T-helper 17 cell (primary cell): ENCODE data around the gene SLC7A9. TPM values are rescaled to one million over a fixed set of nuclear protein-coding genes. Genes with fewer than 3 reads are reported as not detected.

Experiments used
- ATAC-seq: fragments of 150-1000 bp; cut with Tn5 transposase; 2 replicates; pipeline ENCODE4 v1.10.0; 2021; ENCODE audit warnings: mild to moderate bottlenecking, moderate library complexity
- DNase-seq, 3 donors: peaks; one replicate each; pipeline versions ENCODE4 v3.0.0 to v3.0.0-alpha.2; 2020 to 2021
- H3K9me3 ChIP-seq: one replicate; pipeline ENCODE4 v1.7.0; 2013; ENCODE audit warnings: low read length, mild to moderate bottlenecking; ENCODE audit not compliant: control insufficient read depth, poor library complexity, severe bottlenecking
- H3K27ac Mint-ChIP-seq: one replicate; pipeline ENCODE4 v1.8.0; 2022; ENCODE audit warnings: mild to moderate bottlenecking, moderate library complexity, mixed read lengths
- H3K27me3 Mint-ChIP-seq: one replicate; pipeline ENCODE4 v1.8.0; 2022; ENCODE audit warnings: mixed read lengths
- H3K36me3 Mint-ChIP-seq: one replicate; pipeline ENCODE4 v1.8.0; 2022; ENCODE audit warnings: low read depth, mixed read lengths
- H3K4me1 Mint-ChIP-seq: one replicate; pipeline ENCODE4 v1.8.0; 2022; ENCODE audit warnings: mild to moderate bottlenecking, mixed read lengths
- H3K4me3 Mint-ChIP-seq: one replicate; pipeline ENCODE4 v1.8.0; 2022; ENCODE audit warnings: mild to moderate bottlenecking, moderate library complexity, mixed read lengths
- total RNA-seq, 4 donors: library from RNA in 2 of 4; stranded (reverse) in 2 of 4; gene quantifications; one replicate each; pipeline ENCODE4 v1.2.3 and lab custom pipeline; 2022 to 2026

Gene SLC7A9
- total RNA-seq, 2 donors from 2014 or later, result 0.30 TPM; not detected in 1

GRCh38 chr19:32781280-32781679 is 88.3 kb downstream of the SLC7A9 start:
- DNase-seq (no peak), ATAC-seq (no peak)
- Mint-ChIP-seq H3K27ac (no peak overlapping the region), H3K36me3 (peaks cover 8% of the 10 kb centered on the region), H3K27me3 (no peaks in the 10 kb centered on the region), H3K4me3 (no peak overlapping the region), H3K4me1 (peaks cover 4% of the 10 kb centered on the region)
- no peaks in the 10 kb centered on the region for H3K9me3 ChIP-seq

Other genes with a start within 250 kb of the SLC7A9 start
- 10 to 100 TPM; 33.9 to 35.8 TPM for gene ANKRD27, start 194.6 kb downstream of the SLC7A9 start, total RNA-seq
- gene RGS9BP, start 193.9 kb downstream of the SLC7A9 start, total RNA-seq, result under 1 TPM; 0.10 to 0.52 TPM
- 10 to 100 TPM; 10.2 to 10.5 TPM for gene NUDT19, start 177.9 kb downstream of the SLC7A9 start, total RNA-seq
- 1 to 10 TPM in 1 of 2 donors, under 1 TPM in 1; 0.55 to 4.1 TPM for gene TDRD12, start 150.0 kb downstream of the SLC7A9 start, total RNA-seq
- gene CEP89, start 102.2 kb upstream of the SLC7A9 start, total RNA-seq, result 1 to 10 TPM; 9.5 to 9.8 TPM
- 1 to 10 TPM; 2.1 to 2.2 TPM for gene FAAP24, start 102.5 kb upstream of the SLC7A9 start, total RNA-seq
- gene RHPN2, start 195.1 kb upstream of the SLC7A9 start, total RNA-seq, result not detected
- gene GPATCH1, start 211.4 kb upstream of the SLC7A9 start, total RNA-seq, result 1 to 10 TPM; 8.8 to 9.0 TPM